T-helper 22 cell (primary cell): ENCODE data around the gene SIRT3.
"Not testable (repeated sequence)": the region's sequence is repeated elsewhere in the genome, so short reads cannot be mapped to it uniquely, and the experiment has no call there.

Experiments
- DNase-seq: peaks from one replicate; pipeline ENCODE4 v3.0.0-alpha.2; 2020; ENCODE audit warnings: low read depth

SIRT3 gene

GRCh38 chr11:240315-240714 lies 4.2 kb upstream of the SIRT3 start:
- no peak for DNase-seq

GRCh38 chr11:238346-238745 lies 2.2 kb upstream of the SIRT3 start:
- DNase-seq, result not testable (repeated sequence)

GRCh38 chr11:236774-237767 lies 929 bp upstream of the SIRT3 start, which contains the start of gene PSMD13:
Gene PSMD13, plus strand, starts transcription at chr11:236976. Its CDS starts 74 bp downstream, at chr11:237050.
- DNase-seq, result peak; percentile 78

GRCh38 chr11:235609-235996 lies 539 bp downstream of the SIRT3 start:
- peak; percentile 45 for DNase-seq

GRCh38 chr11:235180-235579 lies 962 bp downstream of the SIRT3 start:
- DNase-seq, result no peak

GRCh38 chr11:232783-233565 lies 3.2 kb downstream of the SIRT3 start:
- no peak for DNase-seq

- no peak for DNase-seq
Observed at GRCh38 chr11:230431-230830, 5.7 kb downstream of the SIRT3 start.

GRCh38 chr11:227824-228379 lies 8.2 kb downstream of the SIRT3 start:
- DNase-seq, result no peak

- no peak for DNase-seq
Observed at GRCh38 chr11:225734-226453, 10.2 kb downstream of the SIRT3 start.

- no peak for DNase-seq
Observed at GRCh38 chr11:224424-224823, 11.7 kb downstream of the SIRT3 start.

- no peak for DNase-seq
Observed at GRCh38 chr11:223884-224283, 12.3 kb downstream of the SIRT3 start.

- DNase-seq, result no peak
Observed at GRCh38 chr11:223026-223789, 12.9 kb downstream of the SIRT3 start.

GRCh38 chr11:221998-222789 lies 13.9 kb downstream of the SIRT3 start:
- no peak for DNase-seq

- no peak for DNase-seq
Observed at GRCh38 chr11:221539-221938, 14.6 kb downstream of the SIRT3 start.

- DNase-seq, result not testable (repeated sequence)
Observed at GRCh38 chr11:220641-221215, 15.4 kb downstream of the SIRT3 start.

- DNase-seq, result no peak
Observed at GRCh38 chr11:218815-219593, 17.1 kb downstream of the SIRT3 start.

GRCh38 chr11:217704-218103 lies 18.4 kb downstream of the SIRT3 start:
- no peak for DNase-seq

- DNase-seq, result no peak
Observed at GRCh38 chr11:216081-216974, 19.8 kb downstream of the SIRT3 start.
